Activated CD4-positive, alpha-beta T cell treated with anti-CD3 and anti-CD28 coated beads for 4 hours (primary cell): Measurements from ENCODE around the gene PARD3B.
"Not testable (repeated sequence)": the region's sequence is repeated elsewhere in the genome, so short reads cannot be mapped to it uniquely, and the experiment has no call there.

Experiments
- DNase-seq, 2 donors: peaks; one replicate each; pipeline ENCODE4 v3.0.0-alpha.2; 2020

Gene PARD3B

GRCh38 chr2:205456682-205457081 lies 911.4 kb downstream of the PARD3B start:
- no peak for DNase-seq

GRCh38 chr2:205460217-205460616 lies 914.9 kb downstream of the PARD3B start:
- no peak for DNase-seq

- DNase-seq = no peak
Observed at GRCh38 chr2:205461169-205461568, 915.9 kb downstream of the PARD3B start.

- no peak for DNase-seq
Observed at GRCh38 chr2:205461678-205462665, 916.7 kb downstream of the PARD3B start.

- no peak for DNase-seq
Observed at GRCh38 chr2:205462681-205463345, 917.5 kb downstream of the PARD3B start.

GRCh38 chr2:205463466-205464025 lies 918.3 kb downstream of the PARD3B start:
- DNase-seq = no peak

- DNase-seq = no peak
Observed at GRCh38 chr2:205464681-205465080, 919.4 kb downstream of the PARD3B start.

GRCh38 chr2:205465791-205466190 lies 920.5 kb downstream of the PARD3B start:
- DNase-seq = no peak

GRCh38 chr2:205471776-205472175 lies 926.5 kb downstream of the PARD3B start:
- DNase-seq = no peak

GRCh38 chr2:205473791-205474190 lies 928.5 kb downstream of the PARD3B start:
- no peak for DNase-seq

GRCh38 chr2:205474741-205475415 lies 929.6 kb downstream of the PARD3B start:
- no peak for DNase-seq

GRCh38 chr2:205475416-205475768 lies 930.1 kb downstream of the PARD3B start:
- DNase-seq = no peak

- DNase-seq = no peak
Observed at GRCh38 chr2:205477016-205477705, 931.9 kb downstream of the PARD3B start.

- no peak for DNase-seq
Observed at GRCh38 chr2:205481861-205482260, 936.6 kb downstream of the PARD3B start.

GRCh38 chr2:205482399-205483081 lies 937.3 kb downstream of the PARD3B start:
- no peak for DNase-seq

- no peak for DNase-seq
Observed at GRCh38 chr2:205483095-205483494, 937.8 kb downstream of the PARD3B start.

GRCh38 chr2:205484215-205484614 lies 938.9 kb downstream of the PARD3B start:
- no peak for DNase-seq

GRCh38 chr2:205484764-205485163 lies 939.5 kb downstream of the PARD3B start:
- no peak for DNase-seq

- DNase-seq = not testable (repeated sequence)
Observed at GRCh38 chr2:205493528-205493927, 948.3 kb downstream of the PARD3B start.

- no peak for DNase-seq
Observed at GRCh38 chr2:205494537-205495235, 949.4 kb downstream of the PARD3B start.

- DNase-seq = no peak
Observed at GRCh38 chr2:205495819-205496218, 950.5 kb downstream of the PARD3B start.
